HG03521 (cell line): ENCODE measurements around the gene THYN1.

ENCODE experiments used
- ATAC-seq: cut with Tn5 transposase; IDR thresholded peaks from one replicate; pipeline ENCODE4 v1.9.1; 2021; ENCODE audit warnings: mild to moderate bottlenecking, moderate library complexity; ENCODE audit not compliant: unreplicated experiment

Gene THYN1

DNA sequence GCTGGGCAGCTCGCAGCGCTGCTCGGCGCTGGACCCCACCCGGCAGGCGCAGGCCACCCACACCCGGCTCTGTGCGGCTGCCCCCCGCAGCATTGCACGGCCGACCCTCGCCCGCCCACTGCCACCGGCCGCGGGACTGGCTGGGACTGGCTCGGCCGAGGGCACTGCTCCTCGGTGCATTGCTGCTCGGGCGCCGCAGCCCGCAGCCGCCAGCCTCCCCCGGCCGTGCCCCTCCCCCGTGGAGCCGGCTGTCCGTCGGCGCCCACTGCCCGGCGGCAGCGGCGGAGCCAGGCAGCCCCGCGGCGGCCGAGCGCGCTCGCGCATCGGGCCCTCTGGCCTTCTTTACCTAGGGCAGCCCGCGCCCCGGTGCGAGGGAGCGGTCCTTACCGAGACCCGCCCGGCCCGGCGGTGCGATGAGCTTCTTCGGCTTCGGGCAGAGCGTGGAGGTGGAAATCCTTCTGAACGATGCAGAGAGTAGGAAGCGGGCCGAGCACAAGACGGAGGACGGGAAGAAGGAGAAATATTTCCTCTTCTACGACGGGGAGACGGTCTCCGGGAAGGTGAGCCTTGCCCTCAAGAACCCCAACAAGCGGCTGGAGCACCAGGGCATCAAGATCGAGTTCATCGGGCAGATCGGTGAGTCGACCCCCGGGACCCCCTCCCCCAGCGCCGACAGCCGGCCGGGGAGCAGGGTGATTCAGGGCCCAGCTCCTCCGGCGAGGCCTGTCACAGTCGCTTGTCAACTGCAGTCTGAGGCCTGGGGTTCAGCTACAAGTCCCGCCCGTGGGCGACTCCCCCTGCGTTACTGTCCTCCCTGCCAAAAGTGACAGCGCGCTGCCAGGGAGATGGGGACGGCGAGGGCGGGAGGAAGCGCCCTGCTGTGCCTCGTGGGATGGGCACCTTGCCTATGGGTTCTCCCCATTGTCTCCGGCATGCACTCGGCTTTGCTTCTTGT lies 28.2 kb downstream of the THYN1 start:
- peak; percentile 16 for ATAC-seq

DNA sequence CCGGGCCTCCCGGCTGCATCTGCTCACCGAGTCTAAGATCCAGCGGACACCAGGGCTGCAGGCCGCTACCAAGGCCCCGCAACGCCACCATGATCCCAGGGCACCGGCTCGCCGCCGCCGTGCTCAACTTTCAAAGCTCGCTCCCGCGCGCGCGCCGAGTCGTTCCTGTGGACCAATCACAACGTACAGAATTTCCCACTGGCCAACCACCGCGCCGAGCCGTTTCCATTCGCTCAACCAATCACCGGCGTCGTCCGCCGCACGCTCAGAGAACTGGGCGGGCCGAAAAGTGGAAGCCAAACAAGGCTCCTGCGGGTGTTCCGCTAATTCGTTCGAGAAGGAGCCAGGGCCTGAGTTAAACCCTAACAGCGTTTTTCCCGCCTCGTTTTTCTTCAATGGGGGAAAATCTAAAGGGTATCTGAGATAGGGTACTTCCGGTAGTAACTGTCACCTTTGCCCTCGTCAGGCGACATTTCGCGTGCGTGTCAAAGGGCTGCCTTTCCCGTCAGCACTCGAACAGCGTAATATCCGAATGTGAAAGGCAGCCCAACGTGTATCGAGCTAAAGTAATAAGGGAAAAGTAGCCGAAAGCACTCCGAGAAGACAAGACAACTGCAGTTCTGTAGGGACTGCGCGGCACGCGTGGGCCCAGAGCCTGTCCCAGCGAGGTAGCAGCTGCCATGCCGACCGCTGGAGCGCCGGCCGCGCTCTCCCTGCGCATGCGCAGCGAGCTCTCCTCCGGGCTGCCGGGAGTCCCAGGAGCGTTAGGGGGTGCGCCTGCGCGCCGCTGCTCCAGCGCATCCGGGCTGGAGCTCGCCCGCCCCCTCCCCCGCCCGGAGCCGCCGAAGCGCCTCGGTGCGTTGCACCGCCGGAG lies 29.1 kb downstream of the THYN1 start, which contains the start of the genes NCAPD3 and VPS26B:
TSS of gene NCAPD3 (minus strand) at position 132 of the 874 bp plus-strand sequence. CDS start at position 91, 41 bp downstream.
TSS of gene VPS26B (plus strand) at position 836 of the 874 bp plus-strand sequence. CDS start 452 bp downstream, outside the sequence.
- peak; percentile 73 for ATAC-seq

DNA sequence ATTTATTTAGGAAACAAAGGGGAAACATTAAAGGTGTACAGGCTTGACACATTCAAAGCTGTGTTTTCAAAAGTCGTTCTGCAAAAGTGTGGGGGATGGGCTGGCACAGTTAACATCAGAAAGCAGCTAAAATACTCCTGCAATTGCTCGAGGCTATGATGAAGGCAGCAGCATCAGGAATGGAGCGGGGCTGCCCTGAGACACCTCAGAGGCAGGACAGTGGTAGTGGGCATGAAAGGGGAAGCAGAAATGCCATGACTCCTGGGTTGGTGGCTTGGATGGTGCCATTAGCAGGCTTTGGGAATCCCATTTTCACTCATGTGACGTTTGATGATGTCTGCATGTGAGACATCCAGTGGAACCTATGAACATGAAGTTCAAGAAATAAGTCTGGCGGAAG lies 30.0 kb downstream of the THYN1 start:
- ATAC-seq, result no peak

DNA sequence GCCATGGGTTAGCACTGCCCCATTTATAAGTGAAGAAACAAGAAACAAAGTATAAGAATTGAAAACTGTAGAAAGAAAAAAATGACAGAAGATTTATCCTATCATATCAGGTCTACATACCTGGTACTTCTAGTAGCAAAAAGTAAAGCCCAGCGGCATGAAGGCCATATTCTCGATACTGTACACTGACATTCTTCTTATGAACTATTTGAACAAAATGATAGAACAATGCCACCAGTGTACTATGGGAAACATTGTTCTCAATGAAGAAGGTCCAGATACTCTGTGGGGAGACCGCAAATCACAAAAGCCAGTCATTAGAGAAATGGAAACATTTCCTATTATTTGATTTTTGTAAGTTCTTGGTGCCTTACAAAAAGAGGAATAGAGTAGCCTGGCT lies 36.3 kb downstream of the THYN1 start:
- no peak for ATAC-seq

DNA sequence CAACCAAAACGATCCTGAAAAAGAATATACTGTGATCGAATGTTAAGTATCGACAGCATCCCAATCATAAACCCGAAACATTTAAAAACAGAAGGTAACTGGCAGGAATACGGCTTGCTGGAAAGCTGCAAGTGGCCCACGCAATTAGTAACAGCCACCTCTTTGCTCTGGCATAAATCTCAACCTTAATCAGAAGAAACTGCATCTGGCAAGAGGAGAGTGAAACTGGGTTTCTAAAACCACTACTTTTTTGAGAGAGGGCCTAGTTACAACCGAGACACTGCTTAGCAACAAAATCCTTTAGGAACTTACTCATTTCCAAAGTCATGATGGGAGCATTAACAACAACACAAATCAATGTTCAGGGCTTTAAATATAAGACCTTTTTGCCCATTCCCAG lies 37.3 kb downstream of the THYN1 start:
- no peak for ATAC-seq

DNA sequence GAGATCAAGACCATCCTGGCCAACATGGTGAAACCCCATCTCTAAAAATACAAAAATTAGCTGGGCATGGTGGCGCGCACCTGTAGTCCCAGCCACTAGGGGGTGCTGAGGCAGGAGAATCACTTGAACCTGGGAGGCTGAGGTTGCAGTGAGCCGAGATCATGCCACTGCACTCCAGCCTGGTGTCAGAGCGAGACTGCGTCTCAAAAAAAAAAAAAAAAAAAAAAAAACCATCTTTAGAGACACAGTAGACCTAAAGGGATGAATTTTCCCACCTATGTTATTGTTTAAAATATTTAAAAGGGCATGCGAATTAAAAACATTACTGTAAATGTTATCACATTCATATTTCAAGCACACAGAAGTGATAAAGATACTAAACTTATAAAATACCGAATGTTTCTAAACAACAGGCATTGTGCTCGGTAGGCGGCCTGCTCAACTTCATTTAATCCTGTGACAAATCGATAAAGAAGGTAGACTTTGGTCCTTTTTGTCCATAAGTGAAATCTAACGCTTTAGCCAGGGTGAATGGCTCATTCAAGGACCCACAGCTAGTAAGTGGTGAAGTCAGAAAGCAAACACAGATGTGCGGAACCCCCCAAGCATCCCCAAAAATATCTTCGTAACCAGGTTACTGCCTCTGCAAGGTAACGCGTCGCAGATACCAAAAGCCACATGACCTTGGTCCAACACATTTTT lies 45.5 kb downstream of the THYN1 start:
- no peak for ATAC-seq

DNA sequence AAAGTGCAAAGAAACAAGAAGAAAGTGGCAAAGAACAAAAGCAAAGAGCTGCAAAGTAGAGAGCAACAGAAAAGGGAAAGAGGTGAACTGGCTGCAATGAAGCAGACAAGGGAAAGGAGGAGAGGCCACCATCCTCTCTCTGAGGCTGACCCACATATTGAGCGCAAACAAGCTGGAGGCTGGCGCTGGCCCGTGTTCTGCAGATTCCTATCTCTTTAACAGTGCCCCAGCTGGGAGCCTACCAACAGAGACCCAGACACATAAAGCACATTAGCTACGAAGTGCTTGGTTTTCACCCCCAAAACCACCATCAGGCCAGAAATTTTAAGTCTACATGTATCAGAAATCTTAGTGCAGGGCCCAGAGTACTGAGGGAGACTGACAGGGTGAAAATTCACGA lies 47.0 kb downstream of the THYN1 start:
- ATAC-seq, result no peak

DNA sequence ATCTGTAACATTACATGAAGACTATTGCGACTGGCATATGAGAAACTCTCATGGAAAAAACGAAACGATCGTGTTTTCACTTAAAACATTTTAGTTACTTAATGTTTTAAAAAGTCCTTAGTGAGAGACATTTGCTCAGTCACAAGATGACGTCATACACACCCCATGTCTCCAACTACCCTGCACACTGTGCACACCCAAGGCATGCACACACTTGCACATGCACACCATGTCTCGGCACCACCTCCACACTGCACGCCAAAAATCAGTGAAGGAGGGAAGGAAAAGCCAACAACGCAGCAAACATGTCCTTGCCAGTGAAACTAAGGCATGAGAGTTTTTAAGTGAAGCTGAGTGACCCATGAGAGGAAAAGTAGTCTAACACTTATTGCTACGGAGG lies 47.4 kb downstream of the THYN1 start:
- no peak for ATAC-seq

DNA sequence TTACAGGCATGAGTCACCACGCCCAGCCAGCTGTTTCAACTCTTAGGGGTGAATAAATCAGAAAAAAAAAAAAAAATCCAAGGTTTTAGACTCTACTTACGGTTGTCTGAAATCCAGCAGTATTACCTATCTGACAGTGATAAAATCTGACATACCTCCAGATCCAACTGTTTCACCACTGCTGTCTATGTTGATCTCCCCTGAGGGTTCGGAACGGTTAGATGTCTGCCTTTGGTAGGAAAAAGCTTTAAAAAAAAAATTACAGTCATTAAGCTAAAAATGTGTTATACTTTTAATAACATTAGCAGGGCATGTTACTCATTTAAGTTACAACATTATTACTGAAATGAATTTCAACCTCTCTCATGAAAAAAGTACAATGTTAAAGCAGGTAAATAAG lies 50.5 kb downstream of the THYN1 start:
- ATAC-seq, result no peak

DNA sequence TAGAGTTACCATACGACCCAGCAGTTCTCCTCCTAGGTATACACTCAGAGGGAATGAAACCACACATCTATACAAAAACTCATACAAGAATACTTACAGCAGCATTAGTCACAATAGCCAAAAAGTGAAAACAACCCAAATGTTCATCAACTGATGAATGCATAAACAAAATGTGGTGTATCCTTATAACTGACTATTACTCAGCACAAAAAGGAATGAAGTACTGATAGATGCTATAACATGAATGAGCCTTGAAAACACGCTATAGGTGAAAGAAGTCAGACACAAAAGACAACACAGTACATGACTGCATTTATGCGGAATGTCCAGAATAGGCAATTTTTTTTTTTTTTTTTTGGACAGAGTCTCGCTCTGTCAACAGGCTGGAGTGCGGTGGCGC lies 52.5 kb downstream of the THYN1 start:
- ATAC-seq, result no peak

DNA sequence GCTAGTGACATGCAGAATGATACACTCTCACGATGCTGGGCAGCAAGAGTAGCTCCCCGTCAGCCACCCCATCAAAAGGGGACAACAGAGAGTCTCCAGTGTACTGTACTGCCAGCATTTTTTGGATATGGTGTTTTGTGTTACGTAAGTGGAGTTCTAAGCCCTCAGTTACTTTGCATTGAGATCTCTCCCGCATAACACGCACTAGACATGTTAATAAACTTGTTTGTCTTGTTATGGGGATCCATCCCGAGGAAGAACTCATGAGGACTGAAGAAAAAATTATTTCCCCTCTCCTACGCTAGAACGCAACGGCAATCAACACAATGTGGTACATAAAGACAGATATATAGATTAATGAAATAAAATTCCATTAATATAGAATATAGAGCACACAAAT lies 53.6 kb downstream of the THYN1 start:
- ATAC-seq, result no peak
